GM21360 (cell line): ENCODE measurements around the gene MYO1G.

Experiments used
- ATAC-seq: cut with Tn5 transposase; IDR thresholded peaks from one replicate; pipeline ENCODE4 v1.9.1; 2021; ENCODE audit warnings: mild to moderate bottlenecking, moderate library complexity; ENCODE audit not compliant: unreplicated experiment

Gene MYO1G

GRCh38 chr7:44981035-44981706 is 2.4 kb upstream of the MYO1G start:
- ATAC-seq: peak; percentile 3

- peak; percentile 51 for ATAC-seq
Measured at GRCh38 chr7:44980393-44981034, 1.7 kb upstream of the MYO1G start.

GRCh38 chr7:44979481-44980392 is 922 bp upstream of the MYO1G start:
- ATAC-seq: peak; percentile 3

GRCh38 chr7:44977959-44978335 is 868 bp downstream of the MYO1G start:
- ATAC-seq: no peak

GRCh38 chr7:44977304-44977958 is 1.4 kb downstream of the MYO1G start:
- ATAC-seq: no peak

GRCh38 chr7:44976746-44977196 is 2.0 kb downstream of the MYO1G start:
- no peak for ATAC-seq

GRCh38 chr7:44976040-44976745 is 2.6 kb downstream of the MYO1G start:
- no peak for ATAC-seq

- ATAC-seq: no peak
Measured at GRCh38 chr7:44975331-44976039, 3.3 kb downstream of the MYO1G start.

- ATAC-seq: no peak
Measured at GRCh38 chr7:44974549-44974948, 4.3 kb downstream of the MYO1G start.

GRCh38 chr7:44973610-44974401 is 5.0 kb downstream of the MYO1G start:
- ATAC-seq: no peak

- no peak for ATAC-seq
Measured at GRCh38 chr7:44972562-44972961, 6.3 kb downstream of the MYO1G start.

GRCh38 chr7:44971902-44972441 is 6.8 kb downstream of the MYO1G start:
- ATAC-seq: no peak

- ATAC-seq: no peak
Measured at GRCh38 chr7:44971188-44971901, 7.5 kb downstream of the MYO1G start.

- no peak for ATAC-seq
Measured at GRCh38 chr7:44970523-44971051, 8.2 kb downstream of the MYO1G start.

- no peak for ATAC-seq
Measured at GRCh38 chr7:44969701-44970522, 8.9 kb downstream of the MYO1G start.

- ATAC-seq: no peak
Measured at GRCh38 chr7:44969049-44969700, 9.6 kb downstream of the MYO1G start.
